Immature natural killer cell (primary cell): ENCODE measurements around the gene ALKBH7. TPM values are rescaled to one million over a fixed set of nuclear protein-coding genes. Genes with fewer than 3 reads are reported as not detected.
"Not testable (repeated sequence)": the region's sequence is repeated elsewhere in the genome, so short reads cannot be mapped to it uniquely, and the experiment has no call there.

Experiments used
- DNase-seq, 3 donors: peaks; one replicate each; pipeline ENCODE4 v3.0.0; 2022; ENCODE audit warnings: mixed read lengths in 1 of 3
- H3K27ac Mint-ChIP-seq, 6 donors: one replicate each; pipeline ENCODE4 v1.8.0; 2020; ENCODE audit warnings: mixed read lengths in 6 of 6, mild to moderate bottlenecking in 5 of 6, inconsistent platforms in 4 of 6, moderate library complexity in 3 of 6
- H3K27me3 Mint-ChIP-seq, 3 donors: one replicate each; pipeline ENCODE4 v1.8.0; 2020 to 2021; ENCODE audit warnings: low read depth in 3 of 3, mild to moderate bottlenecking in 3 of 3, mixed read lengths in 3 of 3, moderate library complexity in 3 of 3, inconsistent platforms in 1 of 3
- H3K36me3 Mint-ChIP-seq, 3 donors: one replicate each; pipeline ENCODE4 v1.8.0; 2020; ENCODE audit warnings: mixed read lengths in 3 of 3, inconsistent platforms in 2 of 3, mild to moderate bottlenecking in 2 of 3
- H3K4me1 Mint-ChIP-seq, 2 donors: one replicate each; pipeline ENCODE4 v1.8.0; 2020; ENCODE audit warnings: inconsistent platforms in 2 of 2, mild to moderate bottlenecking in 2 of 2, mixed read lengths in 2 of 2, moderate library complexity in 1 of 2
- H3K4me3 Mint-ChIP-seq, 5 donors: one replicate each; pipeline ENCODE4 v1.8.0; 2020; ENCODE audit warnings: mild to moderate bottlenecking in 5 of 5, mixed read lengths in 5 of 5, inconsistent platforms in 3 of 5, moderate library complexity in 3 of 5
- H3K9me3 Mint-ChIP-seq, 6 donors: one replicate each; pipeline ENCODE4 v1.8.0; 2020; ENCODE audit warnings: mild to moderate bottlenecking in 6 of 6, mixed read lengths in 6 of 6, inconsistent platforms in 4 of 6, moderate library complexity in 3 of 6
- polyA plus RNA-seq, 3 donors: library from polyadenylated mRNA; unstranded; fragments of 300-500 nt; fragmentation: Illumina TruSeq; gene quantifications; one replicate each; pipeline ENCODE4 v1.2.3, GENCODE V29; 2021

ALKBH7 gene
- 10 to 100 TPM; 47.6 to 96.4 (median 51.4) TPM for polyA plus RNA-seq

GRCh38 chr19:6372594-6373095 lies at the start of gene ALKBH7:
Gene ALKBH7 (plus strand): TSS chr19:6372794. CDS start chr19:6372821, 27 bp downstream.
- H3K36me3 Mint-ChIP-seq, result peaks cover 0 to 8% (median 4%) of the 10 kb centered on the region in 3 donors
- H3K27me3 Mint-ChIP-seq, result peaks cover 3 to 6% (median 5%) of the 10 kb centered on the region in 3 donors
- no peaks in the 10 kb centered on the region for H3K9me3 Mint-ChIP-seq
- H3K4me3 Mint-ChIP-seq, result peak within 1 kb of the TSS; percentile 79 to 95 (median 92)
- peak within 1 kb of the TSS; percentile 83 to 96 (median 92) for H3K27ac Mint-ChIP-seq
- DNase-seq, result peak; percentile 96 to 98 (median 98)
- peaks cover 17 to 18% of the 10 kb centered on the region in 2 donors for H3K4me1 Mint-ChIP-seq

GRCh38 chr19:6324757-6325156 lies 47.8 kb upstream of the ALKBH7 start:
- no peak for DNase-seq
- Mint-ChIP-seq H3K9me3 (no peaks in the 10 kb centered on the region), H3K4me3 (no peak overlapping the region), H3K27me3 (peaks cover 2 to 11% (median 6%) of the 10 kb centered on the region in 3 donors), H3K27ac (no peak overlapping the region), H3K36me3 (peaks cover 0 to 4% (median 0%) of the 10 kb centered on the region in 3 donors), H3K4me1 (no peaks in the 10 kb centered on the region)

GRCh38 chr19:6325614-6326013 lies 47.0 kb upstream of the ALKBH7 start:
- no peak for DNase-seq
- no peak overlapping the region for H3K4me3 Mint-ChIP-seq
- no peak overlapping the region for H3K27ac Mint-ChIP-seq
- H3K36me3 Mint-ChIP-seq, result peaks cover 0 to 4% (median 0%) of the 10 kb centered on the region in 3 donors
- no peaks in the 10 kb centered on the region for H3K4me1 Mint-ChIP-seq
- H3K9me3 Mint-ChIP-seq, result no peaks in the 10 kb centered on the region
- peaks cover 2 to 11% (median 6%) of the 10 kb centered on the region in 3 donors for H3K27me3 Mint-ChIP-seq

DNA sequence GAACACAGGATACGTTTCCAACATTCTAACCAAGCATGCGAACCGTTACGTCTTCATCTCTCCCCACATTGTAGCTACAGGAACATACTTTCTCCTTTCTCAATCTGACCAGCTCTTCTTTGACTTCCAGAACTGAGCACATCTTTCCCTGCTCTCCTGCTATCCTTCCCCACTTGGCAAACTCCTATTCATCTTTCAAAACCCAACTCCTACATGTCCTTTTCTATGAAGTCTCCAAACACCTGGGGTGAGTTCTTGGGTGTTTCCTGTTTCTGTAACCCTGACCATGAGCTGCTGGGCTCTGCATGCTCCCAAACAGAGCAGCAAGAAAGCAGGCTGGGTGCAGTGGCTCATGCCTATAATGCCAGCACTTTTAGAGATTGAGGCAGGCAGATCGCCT lies 45.8 kb upstream of the ALKBH7 start:
- Mint-ChIP-seq H3K36me3 (peaks cover 0 to 4% (median 0%) of the 10 kb centered on the region in 3 donors), H3K9me3 (no peaks in the 10 kb centered on the region), H3K27me3 (peaks cover 0 to 11% (median 2%) of the 10 kb centered on the region in 3 donors), H3K4me1 (no peaks in the 10 kb centered on the region), H3K4me3 (no peak overlapping the region), H3K27ac (no peak overlapping the region)
- DNase-seq, result no peak

- Mint-ChIP-seq H3K27ac (no peak within 1 kb of the TSS), H3K36me3 (no peaks in the 10 kb centered on the region), H3K4me1 (no peaks in the 10 kb centered on the region), H3K4me3 (no peak within 1 kb of the TSS), H3K9me3 (no peaks in the 10 kb centered on the region), H3K27me3 (no peaks in the 10 kb centered on the region)
- DNase-seq, result no peak
These were observed 39.2 kb upstream of the ALKBH7 start, which contains the start of gene ACER1 for GRCh38 chr19:6333439-6333838. Gene ACER1 (minus strand): TSS chr19:6333612. CDS start chr19:6333551, 61 bp downstream.

- Mint-ChIP-seq H3K36me3 (no peaks in the 10 kb centered on the region), H3K4me1 (no peaks in the 10 kb centered on the region), H3K27ac (no peak overlapping the region), H3K9me3 (no peaks in the 10 kb centered on the region), H3K27me3 (no peaks in the 10 kb centered on the region), H3K4me3 (no peak overlapping the region)
- DNase-seq, result no peak
These were observed 37.9 kb upstream of the ALKBH7 start for GRCh38 chr19:6334490-6335285.

DNA sequence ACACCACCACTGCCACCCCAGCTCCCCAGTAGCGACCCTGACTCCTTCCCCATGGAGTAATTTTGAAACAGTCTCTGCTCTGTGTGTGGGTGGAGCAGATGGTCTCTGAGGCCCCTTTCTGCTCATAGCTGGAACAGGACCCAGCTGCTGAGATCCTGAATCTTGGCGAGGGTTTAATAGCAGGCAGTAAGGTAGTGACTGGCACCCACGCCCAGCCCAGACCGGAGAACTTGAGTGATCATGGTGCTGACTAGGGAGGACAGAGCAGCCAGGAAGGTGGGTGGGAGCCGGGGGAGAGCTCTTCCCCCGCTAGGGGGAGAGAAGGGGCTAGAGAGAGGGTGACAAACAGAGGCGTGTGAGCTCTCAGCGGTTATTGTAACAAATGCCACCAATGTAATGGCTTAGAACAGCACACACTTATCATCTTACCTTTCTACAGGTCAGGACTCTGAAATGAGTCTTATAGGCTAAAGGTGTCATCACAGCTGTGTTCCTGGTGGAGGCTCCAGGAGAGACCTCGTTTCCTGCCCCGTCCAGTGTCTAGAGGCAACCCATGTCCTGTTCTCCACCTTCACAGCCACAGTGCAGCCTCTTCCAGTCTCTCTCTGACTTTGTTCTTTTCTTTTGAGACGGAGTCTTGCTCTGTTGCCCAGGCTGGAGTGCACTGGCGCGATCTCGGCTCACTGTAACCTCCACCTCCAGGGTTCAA lies 31.9 kb upstream of the ALKBH7 start:
- Mint-ChIP-seq H3K36me3 (no peaks in the 10 kb centered on the region), H3K27ac (no peak overlapping the region), H3K4me3 (no peak overlapping the region), H3K4me1 (no peaks in the 10 kb centered on the region), H3K9me3 (no peaks in the 10 kb centered on the region), H3K27me3 (peaks cover 4 to 10% (median 4%) of the 10 kb centered on the region in 3 donors)
- DNase-seq, result no peak

DNA sequence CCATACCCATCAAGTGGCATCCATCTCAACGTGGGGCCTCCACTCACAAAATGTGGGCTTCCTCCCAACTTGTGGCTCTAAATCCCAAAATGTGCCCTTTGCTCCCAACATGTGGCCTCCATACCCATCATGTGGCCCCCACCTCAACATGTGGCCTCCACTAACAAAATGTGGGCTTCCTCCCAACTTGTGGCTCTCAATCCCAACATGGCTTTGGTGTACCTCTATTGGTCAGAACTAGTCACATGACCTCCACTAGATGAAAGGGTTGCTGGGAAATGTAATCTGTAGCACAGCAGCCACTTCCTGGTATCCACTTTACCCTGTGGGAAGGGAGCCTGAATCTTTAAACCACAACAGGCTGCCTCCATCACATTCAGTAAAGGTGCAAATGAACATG lies 29.1 kb upstream of the ALKBH7 start:
- peaks cover 4 to 14% (median 6%) of the 10 kb centered on the region in 3 donors for H3K27me3 Mint-ChIP-seq
- H3K9me3 Mint-ChIP-seq, result peaks cover 0 to 1% (median 0%) of the 10 kb centered on the region in 6 donors
- no peak overlapping the region for H3K4me3 Mint-ChIP-seq
- H3K36me3 Mint-ChIP-seq, result no peaks in the 10 kb centered on the region
- no peaks in the 10 kb centered on the region for H3K4me1 Mint-ChIP-seq
- no peak overlapping the region for H3K27ac Mint-ChIP-seq
- DNase-seq, result no peak

- H3K27ac Mint-ChIP-seq, H3K4me3 Mint-ChIP-seq, H3K36me3 Mint-ChIP-seq, DNase-seq, H3K9me3 Mint-ChIP-seq, H3K4me1 Mint-ChIP-seq, H3K27me3 Mint-ChIP-seq: not testable (repeated sequence)
These were observed 23.3 kb upstream of the ALKBH7 start for GRCh38 chr19:6349271-6349670.

DNA sequence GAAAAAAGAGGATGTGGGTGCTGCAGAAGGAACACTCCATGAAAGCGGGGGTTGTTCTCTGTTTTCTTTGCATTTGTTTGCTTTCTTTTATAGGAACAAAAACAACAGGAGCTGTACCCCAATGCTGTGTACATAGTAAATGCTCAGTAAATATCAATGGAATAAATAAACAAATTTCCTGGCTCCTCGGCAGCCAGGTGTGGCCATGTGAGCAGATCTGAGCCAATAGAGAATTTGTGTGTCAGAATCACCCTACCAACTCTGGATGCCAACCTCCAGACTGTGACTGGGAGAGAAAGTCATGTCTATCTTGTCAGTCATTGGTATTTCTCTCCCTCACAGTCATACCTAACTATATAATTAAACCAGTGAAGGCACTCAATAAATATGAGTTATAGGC lies 21.9 kb upstream of the ALKBH7 start:
- Mint-ChIP-seq H3K4me1 (no peaks in the 10 kb centered on the region), H3K4me3 (no peak overlapping the region), H3K36me3 (no peaks in the 10 kb centered on the region), H3K9me3 (peaks cover 0 to 1% (median 0%) of the 10 kb centered on the region in 6 donors), H3K27ac (no peak overlapping the region), H3K27me3 (peaks cover 0 to 4% (median 3%) of the 10 kb centered on the region in 3 donors)
- no peak for DNase-seq

GRCh38 chr19:6352381-6353165 lies 20.0 kb upstream of the ALKBH7 start:
- no peaks in the 10 kb centered on the region for H3K4me1 Mint-ChIP-seq
- DNase-seq, result no peak
- H3K4me3 Mint-ChIP-seq, result no peak overlapping the region
- H3K27ac Mint-ChIP-seq, result no peak overlapping the region
- H3K36me3 Mint-ChIP-seq, result no peaks in the 10 kb centered on the region
- peaks cover 0 to 3% (median 0%) of the 10 kb centered on the region in 3 donors for H3K27me3 Mint-ChIP-seq
- H3K9me3 Mint-ChIP-seq, result peaks cover 0 to 1% (median 0%) of the 10 kb centered on the region in 6 donors

DNA sequence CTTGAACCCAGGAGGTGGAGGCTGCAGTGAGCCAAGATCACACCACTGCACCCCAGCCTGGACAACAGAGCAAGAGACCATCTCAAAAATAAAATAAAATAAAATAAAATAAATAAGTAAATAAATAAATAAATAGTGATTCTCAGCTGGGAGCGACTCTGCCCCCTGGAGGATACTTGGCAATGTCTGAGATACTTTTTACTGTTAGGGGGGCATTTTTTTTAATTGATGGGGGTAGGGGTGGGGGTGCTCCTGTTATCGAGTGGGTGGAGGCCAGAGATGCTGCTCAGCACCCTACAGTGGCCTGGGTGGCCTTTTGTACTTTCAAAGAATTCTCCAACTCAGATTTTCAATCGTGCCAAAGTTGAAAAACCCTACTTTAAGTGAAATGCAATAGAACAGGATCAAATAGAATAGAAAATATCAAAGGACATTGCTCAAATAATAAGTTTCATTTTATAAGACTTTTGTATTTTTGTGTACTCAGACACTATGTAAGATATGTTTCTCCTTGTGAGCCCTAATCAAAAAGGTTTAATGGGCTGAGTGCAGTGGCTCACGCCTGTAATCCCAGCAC lies 18.4 kb upstream of the ALKBH7 start:
- no peak for DNase-seq
- H3K4me3 Mint-ChIP-seq, result no peak overlapping the region
- no peaks in the 10 kb centered on the region for H3K4me1 Mint-ChIP-seq
- no peaks in the 10 kb centered on the region for H3K27me3 Mint-ChIP-seq
- H3K36me3 Mint-ChIP-seq, result no peaks in the 10 kb centered on the region
- H3K27ac Mint-ChIP-seq, result no peak overlapping the region
- no peaks in the 10 kb centered on the region for H3K9me3 Mint-ChIP-seq

GRCh38 chr19:6355321-6356040 lies 17.1 kb upstream of the ALKBH7 start:
- not testable (repeated sequence) for H3K27ac Mint-ChIP-seq, DNase-seq, H3K27me3 Mint-ChIP-seq, H3K36me3 Mint-ChIP-seq, H3K9me3 Mint-ChIP-seq, H3K4me1 Mint-ChIP-seq, H3K4me3 Mint-ChIP-seq
